C4-2B (cell line): ENCODE data around the gene SUPT4H1.

Experiments used
- CTCF ChIP-seq: fragments of 450-650 bp; conservative IDR thresholded peaks from 2 replicates; pipeline ENCODE4 v1.5.1; 2017; ENCODE audit warnings: mild to moderate bottlenecking
- ZFX ChIP-seq: fragments of 450-650 bp; IDR thresholded peaks from 2 replicates; pipeline ENCODE4 v1.6.1; 2017

- TF ChIP-seq CTCF (no peak), ZFX (no peak)
These were observed 42.1 kb downstream of the SUPT4H1 start for GRCh38 chr17:58309918-58310259.
